ENCODE measurements around the gene GLRA2.

GLRA2 gene

DNA sequence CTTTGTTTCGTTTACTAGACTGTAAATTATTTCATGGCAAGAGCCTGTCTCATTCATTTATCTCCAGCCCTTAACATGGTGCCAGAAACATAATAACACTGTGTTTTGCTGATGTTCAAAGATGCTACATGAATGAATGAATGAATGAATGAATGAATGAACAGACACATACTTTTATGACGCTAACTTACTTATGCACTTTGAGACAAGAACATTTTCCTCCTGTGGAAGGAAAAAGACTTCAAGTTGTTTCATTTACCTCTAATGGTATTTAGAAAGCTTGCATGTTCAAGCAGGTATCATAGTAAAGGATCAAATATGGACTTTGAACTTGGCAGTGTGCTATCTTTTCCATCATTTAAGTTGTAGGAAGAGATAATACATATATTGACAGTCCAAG, 131.6 kb downstream of the GLRA2 start:
- Histone ChIP-seq H3K9me3 (no peaks in the 10 kb centered on the region), H3K4me3 (ENCODE audit: low read depth in 1 of 2, low read length in 1 of 2) (no peak overlapping the region), H3K27me3 (no peaks in the 10 kb centered on the region), H3K27ac (no peak overlapping the region), H3K36me3 (no peaks in the 10 kb centered on the region), H3K4me1 (ENCODE audit: control insufficient read depth in 1 of 2, insufficient read depth in 1 of 2, low read depth in 1 of 2, low read length in 1 of 2) (no peaks in the 10 kb centered on the region)
- TF ChIP-seq, protein P1, sequence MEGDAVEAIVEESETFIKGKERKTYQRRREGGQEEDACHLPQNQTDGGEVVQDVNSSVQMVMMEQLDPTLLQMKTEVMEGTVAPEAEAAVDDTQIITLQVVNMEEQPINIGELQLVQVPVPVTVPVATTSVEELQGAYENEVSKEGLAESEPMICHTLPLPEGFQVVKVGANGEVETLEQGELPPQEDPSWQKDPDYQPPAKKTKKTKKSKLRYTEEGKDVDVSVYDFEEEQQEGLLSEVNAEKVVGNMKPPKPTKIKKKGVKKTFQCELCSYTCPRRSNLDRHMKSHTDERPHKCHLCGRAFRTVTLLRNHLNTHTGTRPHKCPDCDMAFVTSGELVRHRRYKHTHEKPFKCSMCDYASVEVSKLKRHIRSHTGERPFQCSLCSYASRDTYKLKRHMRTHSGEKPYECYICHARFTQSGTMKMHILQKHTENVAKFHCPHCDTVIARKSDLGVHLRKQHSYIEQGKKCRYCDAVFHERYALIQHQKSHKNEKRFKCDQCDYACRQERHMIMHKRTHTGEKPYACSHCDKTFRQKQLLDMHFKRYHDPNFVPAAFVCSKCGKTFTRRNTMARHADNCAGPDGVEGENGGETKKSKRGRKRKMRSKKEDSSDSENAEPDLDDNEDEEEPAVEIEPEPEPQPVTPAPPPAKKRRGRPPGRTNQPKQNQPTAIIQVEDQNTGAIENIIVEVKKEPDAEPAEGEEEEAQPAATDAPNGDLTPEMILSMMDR (IDR thresholded peaks at IDR 0.05), result no peak

DNA sequence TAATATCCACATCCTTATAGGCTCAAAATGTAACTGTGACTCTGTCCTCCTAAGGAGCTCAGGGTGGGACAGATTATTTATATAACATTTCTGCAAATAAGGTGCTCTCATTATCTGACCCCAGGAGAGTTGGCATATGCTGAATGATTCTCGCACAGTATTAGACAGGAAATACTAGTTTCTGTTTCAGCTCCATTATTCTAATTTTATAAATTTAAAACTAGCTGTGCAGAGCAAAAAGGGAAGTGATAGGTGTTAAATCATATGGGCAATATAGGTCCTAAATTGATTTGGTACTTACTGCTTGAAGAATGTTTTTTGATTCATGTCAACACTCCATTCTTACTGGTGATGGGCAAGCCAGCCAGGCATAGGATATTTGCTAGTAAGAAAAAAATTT, 141.5 kb downstream of the GLRA2 start:
- Histone ChIP-seq H3K9me3 (no peaks in the 10 kb centered on the region), H3K4me3 (ENCODE audit: low read depth in 1 of 2, low read length in 1 of 2) (no peak overlapping the region), H3K4me1 (ENCODE audit: control insufficient read depth in 1 of 2, insufficient read depth in 1 of 2, low read depth in 1 of 2, low read length in 1 of 2) (no peaks in the 10 kb centered on the region), H3K27me3 (no peaks in the 10 kb centered on the region), H3K36me3 (no peaks in the 10 kb centered on the region), H3K27ac (no peak overlapping the region)
- TF ChIP-seq, protein P1 (IDR thresholded peaks at IDR 0.05), result no peak

DNA sequence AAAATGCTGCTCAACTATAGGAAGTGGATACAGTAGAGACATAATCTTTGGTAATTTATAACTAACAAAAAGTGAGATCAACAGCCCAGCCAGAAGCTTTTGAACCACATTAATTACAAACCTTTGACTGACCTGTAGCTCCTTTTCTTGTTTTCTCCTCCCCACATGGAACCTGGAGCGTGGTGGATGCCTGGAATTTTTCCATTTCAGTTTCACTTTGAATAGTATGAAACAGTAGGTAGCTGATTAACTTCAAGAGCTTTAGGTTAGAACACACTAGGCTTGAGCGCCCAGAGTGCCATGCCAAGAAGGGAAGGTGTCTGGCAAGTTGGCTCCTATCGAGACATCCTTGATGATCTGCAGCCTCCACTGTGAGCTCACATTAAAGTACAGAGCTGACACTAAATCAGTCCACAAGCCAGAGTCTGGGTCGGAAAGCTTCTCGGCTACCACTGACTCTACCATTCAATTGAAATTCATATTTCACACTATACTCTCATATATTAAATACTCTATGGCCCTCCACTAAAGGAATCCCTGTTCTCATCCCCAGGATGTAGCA, 143.4 kb downstream of the GLRA2 start:
- Histone ChIP-seq H3K27me3 (no peaks in the 10 kb centered on the region), H3K4me3 (ENCODE audit: low read depth in 1 of 2, low read length in 1 of 2) (no peak overlapping the region), H3K4me1 (ENCODE audit: control insufficient read depth in 1 of 2, insufficient read depth in 1 of 2, low read depth in 1 of 2, low read length in 1 of 2) (no peaks in the 10 kb centered on the region), H3K9me3 (no peaks in the 10 kb centered on the region), H3K36me3 (no peaks in the 10 kb centered on the region), H3K27ac (no peak overlapping the region)
- TF ChIP-seq, protein P1 (IDR thresholded peaks at IDR 0.05), result no peak

DNA sequence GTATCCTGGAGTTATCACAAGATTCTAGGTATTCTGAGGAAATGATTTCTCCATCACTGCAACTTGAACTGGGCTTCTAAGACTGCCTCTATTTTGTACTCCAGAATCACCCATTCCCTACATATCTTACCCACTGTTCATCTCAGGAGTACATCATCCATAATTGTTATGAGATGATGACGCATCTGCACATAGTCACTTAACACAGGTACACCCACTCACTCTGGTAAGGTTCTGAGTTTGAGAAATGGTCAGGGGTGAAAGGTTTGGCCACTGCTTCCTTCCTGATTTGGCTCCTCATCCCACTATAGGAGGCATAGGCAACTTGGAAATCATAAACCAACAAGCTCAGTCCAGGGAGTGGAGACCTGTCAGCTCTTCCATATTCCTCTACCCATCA, 143.9 kb downstream of the GLRA2 start:
- Histone ChIP-seq H3K9me3 (no peaks in the 10 kb centered on the region), H3K36me3 (no peaks in the 10 kb centered on the region), H3K27ac (no peak overlapping the region), H3K4me3 (ENCODE audit: low read depth in 1 of 2, low read length in 1 of 2) (no peak overlapping the region), H3K4me1 (ENCODE audit: control insufficient read depth in 1 of 2, insufficient read depth in 1 of 2, low read depth in 1 of 2, low read length in 1 of 2) (no peaks in the 10 kb centered on the region), H3K27me3 (no peaks in the 10 kb centered on the region)
- TF ChIP-seq, protein P1 (IDR thresholded peaks at IDR 0.05), result no peak

DNA sequence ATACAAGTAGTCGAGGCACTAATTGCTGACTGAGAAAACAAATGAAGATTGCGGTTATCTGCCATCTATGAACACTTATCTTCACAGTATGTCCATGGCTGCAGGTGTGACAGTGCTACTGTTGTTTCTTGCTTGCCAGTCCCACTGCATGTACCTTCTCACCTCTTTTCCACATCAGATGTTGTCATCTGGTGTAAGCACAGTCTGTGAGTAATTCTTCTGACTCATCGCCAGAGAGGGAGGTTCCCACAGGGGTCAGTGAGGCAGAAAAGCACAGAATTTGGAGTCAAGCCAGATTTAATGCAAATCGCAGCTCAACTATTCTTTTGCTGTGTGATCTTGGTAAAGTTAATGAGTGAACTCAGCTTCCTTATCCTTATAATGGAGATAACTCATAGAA, 144.4 kb downstream of the GLRA2 start:
- TF ChIP-seq, protein P1 (IDR thresholded peaks at IDR 0.05), result no peak
- Histone ChIP-seq H3K4me1 (ENCODE audit: control insufficient read depth in 1 of 2, insufficient read depth in 1 of 2, low read depth in 1 of 2, low read length in 1 of 2) (no peaks in the 10 kb centered on the region), H3K4me3 (ENCODE audit: low read depth in 1 of 2, low read length in 1 of 2) (no peak overlapping the region), H3K9me3 (no peaks in the 10 kb centered on the region), H3K27ac (no peak overlapping the region), H3K36me3 (no peaks in the 10 kb centered on the region), H3K27me3 (no peaks in the 10 kb centered on the region)

DNA sequence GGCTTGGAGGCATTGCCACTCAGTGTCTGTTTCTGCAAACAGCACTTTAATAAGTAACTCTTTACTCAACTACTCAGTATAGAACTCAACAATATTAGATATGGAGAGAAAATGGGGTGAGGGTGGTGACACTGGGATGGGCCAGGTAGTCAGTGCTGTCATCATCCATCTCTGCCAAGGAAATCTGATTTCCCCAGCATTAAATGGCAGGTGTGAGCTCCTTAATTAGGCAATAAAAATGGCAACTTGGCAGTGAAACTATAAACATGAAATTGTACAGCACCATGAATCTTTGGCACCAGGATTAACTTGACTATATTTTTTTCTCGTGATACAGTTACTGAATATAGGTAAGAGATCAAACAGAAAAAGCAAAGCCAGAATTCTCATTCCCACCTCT, 146.2 kb downstream of the GLRA2 start:
- Histone ChIP-seq H3K4me1 (ENCODE audit: control insufficient read depth in 1 of 2, insufficient read depth in 1 of 2, low read depth in 1 of 2, low read length in 1 of 2) (no peaks in the 10 kb centered on the region), H3K27ac (no peak overlapping the region), H3K36me3 (no peaks in the 10 kb centered on the region), H3K27me3 (no peaks in the 10 kb centered on the region), H3K4me3 (ENCODE audit: low read depth in 1 of 2, low read length in 1 of 2) (no peak overlapping the region), H3K9me3 (no peaks in the 10 kb centered on the region)
- TF ChIP-seq, protein P1 (IDR thresholded peaks at IDR 0.05), result no peak

All from neutrophil (primary cell).